Measurements from ENCODE around the gene SPON1.

GRCh38 chr11:14140991-14141390 is 178.5 kb downstream of the SPON1 start:
- TF ChIP-seq TARDBP (IDR thresholded peaks at IDR 0.05) (no peak), FOXK2 (IDR thresholded peaks at IDR 0.05) (no peak), ZNF384 (IDR thresholded peaks at IDR 0.05) (no peak), HDGF (IDR thresholded peaks at IDR 0.05; ENCODE audit: borderline replicate concordance) (no peak)
- TF ChIP-seq, protein P1, sequence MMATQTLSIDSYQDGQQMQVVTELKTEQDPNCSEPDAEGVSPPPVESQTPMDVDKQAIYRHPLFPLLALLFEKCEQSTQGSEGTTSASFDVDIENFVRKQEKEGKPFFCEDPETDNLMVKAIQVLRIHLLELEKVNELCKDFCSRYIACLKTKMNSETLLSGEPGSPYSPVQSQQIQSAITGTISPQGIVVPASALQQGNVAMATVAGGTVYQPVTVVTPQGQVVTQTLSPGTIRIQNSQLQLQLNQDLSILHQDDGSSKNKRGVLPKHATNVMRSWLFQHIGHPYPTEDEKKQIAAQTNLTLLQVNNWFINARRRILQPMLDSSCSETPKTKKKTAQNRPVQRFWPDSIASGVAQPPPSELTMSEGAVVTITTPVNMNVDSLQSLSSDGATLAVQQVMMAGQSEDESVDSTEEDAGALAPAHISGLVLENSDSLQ (IDR thresholded peaks at IDR 0.05), result no peak
